ENCODE measurements around the gene SAMD15. TPM values are rescaled to one million over a fixed set of nuclear protein-coding genes. Genes with fewer than 3 reads are reported as not detected.
"Not testable (repeated sequence)": the region's sequence is repeated elsewhere in the genome, so short reads cannot be mapped to it uniquely, and the experiment has no call there.

The SAMD15 gene
- total and polyA plus RNA-seq, 7 donors, result 0.16 to 0.55 (median 0.31) TPM; not detected in 1

- intact Hi-C loops (cut with DNase I), result no loop called here
- no peaks in the 10 kb centered on the region for H3K9me3 ChIP-seq
- H3K4me1 ChIP-seq, result no peaks in the 10 kb centered on the region
- no peak for DNase-seq
- H3K27me3 ChIP-seq, result no peaks in the 10 kb centered on the region
- TF ChIP-seq, protein P1, sequence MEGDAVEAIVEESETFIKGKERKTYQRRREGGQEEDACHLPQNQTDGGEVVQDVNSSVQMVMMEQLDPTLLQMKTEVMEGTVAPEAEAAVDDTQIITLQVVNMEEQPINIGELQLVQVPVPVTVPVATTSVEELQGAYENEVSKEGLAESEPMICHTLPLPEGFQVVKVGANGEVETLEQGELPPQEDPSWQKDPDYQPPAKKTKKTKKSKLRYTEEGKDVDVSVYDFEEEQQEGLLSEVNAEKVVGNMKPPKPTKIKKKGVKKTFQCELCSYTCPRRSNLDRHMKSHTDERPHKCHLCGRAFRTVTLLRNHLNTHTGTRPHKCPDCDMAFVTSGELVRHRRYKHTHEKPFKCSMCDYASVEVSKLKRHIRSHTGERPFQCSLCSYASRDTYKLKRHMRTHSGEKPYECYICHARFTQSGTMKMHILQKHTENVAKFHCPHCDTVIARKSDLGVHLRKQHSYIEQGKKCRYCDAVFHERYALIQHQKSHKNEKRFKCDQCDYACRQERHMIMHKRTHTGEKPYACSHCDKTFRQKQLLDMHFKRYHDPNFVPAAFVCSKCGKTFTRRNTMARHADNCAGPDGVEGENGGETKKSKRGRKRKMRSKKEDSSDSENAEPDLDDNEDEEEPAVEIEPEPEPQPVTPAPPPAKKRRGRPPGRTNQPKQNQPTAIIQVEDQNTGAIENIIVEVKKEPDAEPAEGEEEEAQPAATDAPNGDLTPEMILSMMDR (IDR thresholded peaks at IDR 0.05), result no peak
- TF ChIP-seq EP300 (IDR thresholded peaks at IDR 0.05), result no peak
- H3K36me3 ChIP-seq, result no peaks in the 10 kb centered on the region
- no peak overlapping the region for H3K4me3 ChIP-seq
- 50 to 84% methylated on average over 6 of the region's 6 CpGs for WGBS, 2 donors
- H3K27ac ChIP-seq, result no peak overlapping the region
Observed at GRCh38 chr14:77406718-77407117, 29.5 kb downstream of the SAMD15 start.

DNA sequence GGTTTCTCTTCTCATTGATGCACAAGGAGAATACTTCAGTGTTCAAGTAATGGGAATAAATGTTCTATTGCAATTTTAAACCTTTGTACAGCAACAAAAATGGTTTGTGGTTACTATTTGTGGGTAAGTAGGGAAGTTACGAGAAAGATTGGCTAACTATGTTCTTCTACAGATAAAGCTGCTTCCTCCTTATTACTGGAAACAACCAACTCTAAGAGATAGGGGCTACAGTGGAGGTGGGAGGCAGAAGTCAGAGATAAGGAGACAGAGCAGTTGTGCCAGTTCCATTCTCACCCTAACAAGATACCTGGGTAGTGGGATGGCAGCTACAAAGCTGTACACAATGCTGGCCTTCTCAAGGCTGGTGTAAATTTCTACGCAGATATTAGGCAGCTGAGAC lies 30.0 kb downstream of the SAMD15 start:
- intact Hi-C loops (cut with DNase I), result no loop called here
- 62 to 89% methylated on average over 2 of the region's 2 CpGs for WGBS, 2 donors
- Histone ChIP-seq H3K36me3 (no peaks in the 10 kb centered on the region), H3K4me1 (no peaks in the 10 kb centered on the region), H3K4me3 (no peak overlapping the region), H3K27ac (no peak overlapping the region), H3K9me3 (no peaks in the 10 kb centered on the region), H3K27me3 (no peaks in the 10 kb centered on the region)
- TF ChIP-seq POLR2AphosphoS5 (IDR thresholded peaks at IDR 0.05), result no peak
- TF ChIP-seq, protein P1 (IDR thresholded peaks at IDR 0.05), result no peak
- no peak for TF ChIP-seq EP300 (IDR thresholded peaks at IDR 0.05)
- TF ChIP-seq POLR2A (IDR thresholded peaks at IDR 0.05), result no peak
- DNase-seq, result no peak

DNA sequence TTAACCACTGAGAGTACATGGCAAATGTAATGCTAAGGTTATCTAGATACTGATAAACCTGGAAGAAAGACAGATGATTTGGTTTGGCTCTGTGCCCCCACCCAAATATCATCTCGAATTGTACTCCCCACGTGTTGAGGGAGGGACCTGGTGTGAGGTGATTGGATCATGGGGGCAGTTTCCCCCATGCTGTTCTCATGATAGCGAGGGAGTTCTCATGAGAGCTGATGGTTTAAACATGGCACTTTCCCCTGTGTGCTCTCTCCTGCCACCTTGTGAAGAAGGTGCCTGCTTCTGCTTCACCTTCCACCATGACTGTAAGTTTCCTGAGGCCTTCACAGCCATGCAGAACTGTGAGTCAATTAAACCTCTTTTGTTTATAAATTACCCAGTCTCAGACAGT lies 32.0 kb downstream of the SAMD15 start:
- H3K9me3 ChIP-seq, result no peaks in the 10 kb centered on the region

DNA sequence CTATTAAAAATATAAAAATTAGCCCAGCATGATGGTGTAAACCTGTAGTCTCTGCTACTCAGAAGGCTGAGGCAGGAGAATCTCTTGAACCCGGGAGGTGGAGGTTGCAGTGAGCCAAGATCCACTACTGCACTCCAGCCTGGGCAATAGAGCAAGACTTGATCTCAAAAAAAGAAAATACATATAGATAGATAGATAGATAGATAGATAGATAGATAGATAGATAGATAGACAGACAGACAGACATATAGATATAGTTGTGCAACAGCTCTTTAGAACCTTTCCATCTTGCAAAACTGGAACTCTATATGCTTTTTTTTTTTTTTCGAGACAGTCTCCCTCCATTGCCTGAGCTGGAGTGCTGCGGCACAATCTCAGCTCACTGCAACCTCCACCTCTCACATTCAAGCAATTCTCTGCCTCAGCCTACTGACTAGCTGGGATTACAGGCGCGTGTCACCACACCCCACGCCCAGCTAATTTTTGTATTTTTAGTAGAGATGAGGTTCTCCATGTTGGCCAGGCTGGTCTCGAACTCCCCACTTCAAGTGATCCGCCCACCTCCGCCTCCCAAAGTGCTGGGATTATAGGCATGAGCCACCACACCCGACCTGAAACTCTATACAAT lies 38.3 kb downstream of the SAMD15 start:
- WGBS, 2 donors, result 91 to 96% methylated on average over 10 of the region's 10 CpGs
- DNase-seq; H3K4me3 ChIP-seq; H3K36me3 ChIP-seq; H3K27ac ChIP-seq; H3K27me3 ChIP-seq; intact Hi-C loops (cut with DNase I); H3K4me1 ChIP-seq: not testable (repeated sequence)
- peaks cover 0 to 13% (median 4%) of the 10 kb centered on the region in 4 donors for H3K9me3 ChIP-seq

More for the DNA sequence above, 32.0 kb downstream of the SAMD15 start:
- DNase-seq, result no peak
- Histone ChIP-seq H3K27me3 (no peaks in the 10 kb centered on the region), H3K4me3 (no peak overlapping the region), H3K36me3 (no peaks in the 10 kb centered on the region), H3K4me1 (no peaks in the 10 kb centered on the region), H3K27ac (no peak overlapping the region)
- intact Hi-C loops (cut with DNase I), result no loop called here
- no peak for TF ChIP-seq EP300 (IDR thresholded peaks at IDR 0.05)
- TF ChIP-seq POLR2AphosphoS5 (IDR thresholded peaks at IDR 0.05), result no peak
- TF ChIP-seq, protein P1 (IDR thresholded peaks at IDR 0.05), result no peak
- WGBS, 2 donors, result 39 to 70% methylated on average over 3 of the region's 3 CpGs

DNA sequence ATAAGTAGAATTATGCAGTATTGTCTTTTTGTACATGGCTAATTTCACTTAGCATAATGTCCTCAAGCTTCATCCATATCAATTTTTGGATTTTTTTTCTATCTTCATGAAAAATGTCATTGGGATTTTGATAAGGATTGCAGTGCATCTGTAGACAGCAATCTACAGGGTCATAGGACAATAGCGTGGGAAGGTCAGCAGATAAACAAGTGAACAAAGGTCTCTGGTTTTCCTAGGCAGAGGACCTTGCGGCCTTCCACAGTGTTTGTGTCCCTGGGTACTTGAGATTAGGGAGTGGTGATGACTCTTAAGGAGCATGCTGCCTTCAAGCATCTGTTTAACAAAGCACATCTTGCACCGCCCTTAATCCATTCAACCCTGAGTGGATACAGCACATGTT lies 38.9 kb downstream of the SAMD15 start:
- H3K4me3 ChIP-seq; H3K27me3 ChIP-seq; intact Hi-C loops (cut with DNase I); H3K27ac ChIP-seq; DNase-seq; H3K4me1 ChIP-seq; H3K36me3 ChIP-seq: not testable (repeated sequence)
- WGBS, 2 donors, result 89 to 97% methylated on average over 2 of the region's 3 CpGs
- H3K9me3 ChIP-seq, result peaks cover 0 to 13% (median 4%) of the 10 kb centered on the region in 4 donors

GRCh38 chr14:77416836-77417235 lies 39.7 kb downstream of the SAMD15 start:
- no peaks in the 10 kb centered on the region for H3K4me1 ChIP-seq
- H3K27me3 ChIP-seq, result no peaks in the 10 kb centered on the region
- peaks cover 0 to 6% (median 2%) of the 10 kb centered on the region in 4 donors for H3K36me3 ChIP-seq
- DNase-seq, result no peak
- no peak for TF ChIP-seq POLR2A (IDR thresholded peaks at IDR 0.05)
- TF ChIP-seq EP300 (IDR thresholded peaks at IDR 0.05), result no peak
- TF ChIP-seq POLR2AphosphoS5 (IDR thresholded peaks at IDR 0.05), result no peak
- TF ChIP-seq, protein P1 (IDR thresholded peaks at IDR 0.05), result no peak
- intact Hi-C loops (cut with DNase I), result no loop called here
- H3K9me3 ChIP-seq, result peaks cover 0 to 13% (median 4%) of the 10 kb centered on the region in 4 donors
- WGBS, 2 donors, result 94% methylated on average over 8 of the region's 8 CpGs
- no peak overlapping the region for H3K27ac ChIP-seq
- H3K4me3 ChIP-seq, result no peak overlapping the region

All from sigmoid colon (tissue), 7 donors.